Kidney (tissue), 14 donors: ENCODE data around the gene ITGA8. TPM values are rescaled to one million over a fixed set of nuclear protein-coding genes. Genes with fewer than 3 reads are reported as not detected.

Source experiments
- DNase-seq, 5 donors: peaks; one replicate each; pipeline ENCODE4 v3.0.0-alpha.2; 2013 to 2020
- FAIRE-seq: peaks from 2 replicates; lab custom pipeline; 2012; peaks lifted over from hg19 to GRCh38; lab: Jason Lieb, UNC
- H3K27ac ChIP-seq, 2 donors: one replicate each; pipeline ENCODE4 v1.7.0; 2013; ENCODE audit warnings: low read depth in 2 of 2, low read length in 2 of 2, inconsistent platforms in 1 of 2
- H3K27me3 ChIP-seq: one replicate; pipeline ENCODE4 v1.7.1; 2013; ENCODE audit warnings: low read length, inconsistent platforms; ENCODE audit not compliant: control insufficient read depth, insufficient read depth
- H3K36me3 ChIP-seq, 3 donors: one replicate each; pipeline versions ENCODE4 v1.7.0 to v1.7.1; 2013; ENCODE audit warnings: low read length in 3 of 3, control low read depth in 1 of 3, inconsistent platforms in 1 of 3; ENCODE audit not compliant: insufficient read depth in 3 of 3, control insufficient read depth in 2 of 3
- H3K4me1 ChIP-seq, 3 donors: one replicate each; pipeline versions ENCODE4 v1.7.0 to v1.7.1; 2013; ENCODE audit warnings: low read length in 3 of 3, inconsistent platforms in 1 of 3, low read depth in 1 of 3; ENCODE audit not compliant: control insufficient read depth in 2 of 3, insufficient read depth in 2 of 3
- H3K4me3 ChIP-seq, 3 donors: one replicate each; pipeline versions ENCODE4 v1.7.0 to v1.8.1; 2013; ENCODE audit warnings: low read length in 3 of 3, control low read depth in 1 of 3, inconsistent platforms in 1 of 3
- H3K9ac ChIP-seq, 3 donors: one replicate each; pipeline versions ENCODE4 v1.7.0 to v1.7.1; 2013; ENCODE audit warnings: low read length in 3 of 3, control low read depth in 1 of 3, inconsistent platforms in 1 of 3
- H3K9me3 ChIP-seq, 3 donors: one replicate each; pipeline versions ENCODE4 v1.7.0 to v1.7.1; 2013; ENCODE audit warnings: low read length in 3 of 3, control low read depth in 1 of 3, inconsistent platforms in 1 of 3; ENCODE audit not compliant: control insufficient read depth in 2 of 3, insufficient read depth in 1 of 3
- intact Hi-C: fragments of 100-400 bp; cut with DNase I; formaldehyde crosslinking; loops from one replicate; pipeline ENCODE4 v1.11.1; 2022
- polyA plus RNA-seq: library from polyadenylated mRNA; stranded (reverse); fragments of 350-450 nt; fragmentation: Illumina TruSeq; extraction: RNeasy Lipid Tissue Mini Kit (QIAGEN cat#74804); gene quantifications from one replicate; pipeline ENCODE4 v1.2.3, GENCODE V29; 2014; ENCODE audit warnings: low read depth, low replicate concordance; ENCODE audit not compliant: insufficient read depth
- total RNA-seq: library from RNA; stranded (reverse); fragmentation: NEBNext Ultra II Directional; extraction: Animal tissue kit (Norgen Biotek cat#: 25700); gene quantifications from one replicate; pipeline ENCODE4 v1.2.1, GENCODE V29; 2021
- TF ChIP-seq, protein P1 (sequence below): IDR thresholded peaks from 3 replicates; pipeline ENCODE4 v1.5.1; 2012; ENCODE audit warnings: mild to moderate bottlenecking, moderate library complexity, borderline replicate concordance; ENCODE audit not compliant: insufficient read depth; ENCODE audit errors: extremely low read depth
- donor health status: control.
- donor health status: control.
- donor health status: control.
- donor health status: control.
- donor health status: control.
- donor health status: DM: yes; HTN: yes; CAD: no.
- donor health status: Normal renal cell carcinoma (clear cell type).

The ITGA8 gene
- total and polyA plus RNA-seq, 2 donors from 2014 or later = 10.8 to 22.1 TPM

DNA sequence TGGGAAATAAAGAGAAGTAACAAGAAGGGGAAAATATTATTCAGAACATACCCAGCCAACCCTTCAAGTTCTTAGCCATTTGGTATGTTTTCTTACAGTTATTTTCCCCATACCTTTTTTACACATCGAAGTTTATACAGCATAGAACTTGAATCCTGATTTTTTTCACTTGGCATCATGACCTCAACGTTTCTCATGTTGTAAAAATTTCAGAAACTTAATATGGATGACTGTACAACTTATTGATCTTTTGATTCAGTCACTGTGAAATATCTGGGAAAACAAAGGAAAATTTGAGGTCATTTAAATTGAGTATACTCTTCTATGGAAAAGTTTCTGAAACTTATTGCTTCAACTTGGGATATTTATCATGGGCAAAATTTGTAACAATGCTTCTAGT lies 245.1 kb downstream of the ITGA8 start:
- no peak overlapping the region for H3K4me3 ChIP-seq
- TF ChIP-seq, protein P1, sequence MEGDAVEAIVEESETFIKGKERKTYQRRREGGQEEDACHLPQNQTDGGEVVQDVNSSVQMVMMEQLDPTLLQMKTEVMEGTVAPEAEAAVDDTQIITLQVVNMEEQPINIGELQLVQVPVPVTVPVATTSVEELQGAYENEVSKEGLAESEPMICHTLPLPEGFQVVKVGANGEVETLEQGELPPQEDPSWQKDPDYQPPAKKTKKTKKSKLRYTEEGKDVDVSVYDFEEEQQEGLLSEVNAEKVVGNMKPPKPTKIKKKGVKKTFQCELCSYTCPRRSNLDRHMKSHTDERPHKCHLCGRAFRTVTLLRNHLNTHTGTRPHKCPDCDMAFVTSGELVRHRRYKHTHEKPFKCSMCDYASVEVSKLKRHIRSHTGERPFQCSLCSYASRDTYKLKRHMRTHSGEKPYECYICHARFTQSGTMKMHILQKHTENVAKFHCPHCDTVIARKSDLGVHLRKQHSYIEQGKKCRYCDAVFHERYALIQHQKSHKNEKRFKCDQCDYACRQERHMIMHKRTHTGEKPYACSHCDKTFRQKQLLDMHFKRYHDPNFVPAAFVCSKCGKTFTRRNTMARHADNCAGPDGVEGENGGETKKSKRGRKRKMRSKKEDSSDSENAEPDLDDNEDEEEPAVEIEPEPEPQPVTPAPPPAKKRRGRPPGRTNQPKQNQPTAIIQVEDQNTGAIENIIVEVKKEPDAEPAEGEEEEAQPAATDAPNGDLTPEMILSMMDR = no peak
- FAIRE-seq = no peak
- H3K27me3 ChIP-seq = no peaks in the 10 kb centered on the region
- no peak overlapping the region for H3K27ac ChIP-seq
- no peak overlapping the region for H3K9ac ChIP-seq
- H3K36me3 ChIP-seq = no peaks in the 10 kb centered on the region
- H3K9me3 ChIP-seq = no peaks in the 10 kb centered on the region
- DNase-seq = no peak
- intact Hi-C loops = no loop called here
- peaks cover 0 to 2% (median 0%) of the 10 kb centered on the region in 3 donors for H3K4me1 ChIP-seq

DNA sequence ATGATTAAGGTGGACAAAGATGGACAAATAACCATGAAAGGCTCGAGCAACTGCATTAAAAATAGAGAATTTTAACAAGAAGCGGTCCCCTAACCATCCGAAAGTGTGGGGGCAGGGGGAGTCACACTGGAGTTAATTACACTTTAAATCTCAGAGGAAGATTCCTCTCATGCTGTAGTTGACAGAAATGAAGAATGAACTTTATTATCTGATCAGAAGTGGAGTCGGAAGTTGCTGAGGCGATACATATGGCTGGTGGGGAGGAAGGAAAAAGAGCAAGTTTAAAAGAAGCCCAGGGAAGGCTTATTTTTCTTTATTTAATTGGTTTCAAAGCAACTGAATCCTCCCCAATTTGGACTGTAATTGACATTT lies 246.3 kb downstream of the ITGA8 start:
- peak in 3 of 5 donors; percentile 60 to 90 (median 83) for DNase-seq
- Histone ChIP-seq H3K36me3 (no peaks in the 10 kb centered on the region), H3K9ac (no peak overlapping the region), H3K9me3 (no peaks in the 10 kb centered on the region), H3K4me1 (peaks cover 0 to 2% (median 0%) of the 10 kb centered on the region in 3 donors), H3K4me3 (no peak overlapping the region), H3K27me3 (no peaks in the 10 kb centered on the region), H3K27ac (no peak overlapping the region)
- TF ChIP-seq, protein P1 = no peak
- FAIRE-seq = no peak
- intact Hi-C loops = no loop called here

DNA sequence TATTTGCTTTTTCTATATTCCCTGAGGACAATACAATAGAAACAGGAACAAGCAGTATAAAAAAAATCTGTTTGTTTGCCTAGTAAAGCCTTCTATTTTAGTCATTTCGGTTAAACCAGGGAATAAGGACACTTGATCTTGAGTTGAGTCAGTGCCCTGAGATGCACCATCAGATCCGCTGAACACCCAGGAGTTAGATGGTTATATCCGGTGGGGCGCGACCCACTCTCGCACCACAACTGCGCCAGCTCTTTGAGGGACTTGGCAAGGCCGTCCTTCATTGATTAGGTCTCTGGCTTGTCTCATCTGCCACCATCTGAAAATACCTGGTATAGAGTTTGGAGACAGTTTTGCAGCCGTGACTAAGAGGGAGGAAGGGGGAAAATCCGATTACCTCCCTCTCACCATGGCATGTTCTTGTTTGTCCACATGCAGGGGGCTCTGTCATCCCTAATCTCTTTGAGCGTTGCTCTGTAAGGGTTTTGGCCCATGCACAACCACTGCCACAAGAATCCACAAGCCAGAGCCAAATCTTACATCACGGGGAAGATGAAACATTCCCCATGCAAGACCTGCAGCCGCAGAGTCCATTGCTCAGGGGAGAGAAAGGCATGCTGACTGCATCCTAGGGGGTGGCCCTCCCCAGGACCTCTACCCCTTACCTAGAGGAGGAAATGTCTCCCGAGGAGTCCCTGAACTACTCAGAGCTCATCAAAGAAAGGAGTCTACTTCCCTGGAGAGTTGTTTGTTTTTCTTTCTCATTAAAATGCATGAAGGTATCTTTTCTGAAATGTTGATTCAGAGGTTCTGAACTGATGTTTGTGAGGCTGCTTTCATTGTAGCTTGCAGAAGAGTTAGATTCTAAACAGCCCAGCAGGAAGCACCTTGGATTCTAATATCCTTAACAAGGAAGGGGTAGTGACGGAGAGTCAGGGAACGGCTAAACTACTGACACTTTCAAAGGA lies 247.0 kb downstream of the ITGA8 start:
- Histone ChIP-seq H3K9ac (no peak overlapping the region), H3K27ac (no peak overlapping the region), H3K4me3 (no peak overlapping the region), H3K4me1 (peaks cover 0 to 2% (median 0%) of the 10 kb centered on the region in 3 donors), H3K27me3 (no peaks in the 10 kb centered on the region), H3K9me3 (no peaks in the 10 kb centered on the region), H3K36me3 (no peaks in the 10 kb centered on the region)
- peak in 3 of 5 donors; percentile 18 to 52 (median 35) for DNase-seq
- FAIRE-seq = no peak
- TF ChIP-seq, protein P1 = no peak
- intact Hi-C loops = no loop called here
